HG03575 (cell line): ENCODE measurements around the gene LRPPRC.

Experiments used
- ATAC-seq: cut with Tn5 transposase; IDR thresholded peaks from one replicate; pipeline ENCODE4 v1.9.1; 2021; ENCODE audit not compliant: unreplicated experiment, insufficient number of reproducible peaks, low FRiP score; ENCODE audit errors: extremely low read depth

Gene LRPPRC

GRCh38 chr2:43985359-43985758 lies 10.4 kb downstream of the LRPPRC start:
- ATAC-seq = no peak

DNA sequence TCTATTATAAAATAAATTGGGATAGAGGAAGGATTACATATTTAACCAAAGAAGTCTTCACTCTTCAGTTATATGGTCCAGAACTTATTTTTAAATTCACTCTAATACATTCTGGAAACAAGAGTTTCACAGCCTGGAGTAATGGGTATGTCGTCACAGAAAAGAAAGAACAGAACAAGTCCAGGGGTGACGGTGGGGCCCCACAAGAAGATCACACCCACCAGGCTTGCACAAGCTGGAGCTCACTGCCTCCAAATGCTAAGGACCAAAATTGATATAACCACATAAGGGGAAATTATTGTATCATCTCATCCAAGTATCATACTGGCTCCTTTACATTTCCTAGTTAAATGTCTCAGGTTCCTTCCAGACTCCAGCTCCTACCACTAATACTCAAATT lies 11.3 kb downstream of the LRPPRC start:
- ATAC-seq = no peak

DNA sequence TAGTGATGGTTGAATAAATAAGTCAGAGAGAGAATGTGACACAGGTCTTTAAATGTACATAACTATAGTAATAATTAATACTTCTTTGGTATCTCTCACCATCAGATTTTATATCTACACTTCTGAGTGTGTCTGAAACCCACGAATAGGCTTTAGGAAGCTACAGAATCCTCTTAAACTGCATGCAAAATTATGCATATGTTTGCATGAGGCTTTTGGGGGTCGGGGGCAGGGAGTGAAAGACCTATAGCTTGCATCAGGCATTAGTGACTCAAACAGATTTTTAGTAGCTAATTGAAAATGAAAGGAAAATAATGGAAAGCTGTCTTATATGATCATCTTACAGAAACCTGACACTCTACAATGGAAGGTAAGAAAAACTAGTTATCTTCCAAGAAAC lies 14.9 kb downstream of the LRPPRC start:
- ATAC-seq = no peak

DNA sequence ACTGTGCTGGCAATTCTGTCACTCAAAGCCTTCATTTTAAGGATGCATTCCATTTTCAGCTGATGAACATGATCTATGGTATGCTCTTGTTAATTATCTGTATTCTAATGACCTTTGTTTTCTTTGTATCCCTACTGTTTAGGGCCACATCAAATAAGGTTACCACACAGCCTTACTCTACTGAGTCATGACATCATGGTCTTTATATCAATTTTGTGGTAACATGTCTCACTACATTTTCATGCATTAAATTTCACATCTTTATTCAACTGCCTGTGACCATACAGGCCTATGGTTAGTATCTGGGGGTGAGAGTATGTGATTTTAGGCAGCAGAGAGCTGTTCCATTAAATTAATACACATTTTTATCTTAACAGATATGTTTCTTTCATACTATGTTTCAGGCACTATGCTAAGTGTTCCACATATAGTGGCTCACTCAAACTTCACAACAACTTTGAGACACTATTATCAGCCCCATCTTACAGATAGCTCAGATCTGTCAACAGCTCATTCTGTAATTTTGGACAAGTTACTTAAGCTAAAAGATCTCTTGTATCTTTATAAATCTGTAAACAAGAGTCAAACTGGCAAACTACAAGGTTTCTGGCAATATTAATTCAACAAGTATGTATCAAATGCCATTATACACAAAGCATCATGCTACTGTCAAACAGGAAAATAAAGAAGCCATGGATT lies 18.0 kb downstream of the LRPPRC start:
- ATAC-seq = no peak

GRCh38 chr2:43960921-43961320 lies 34.9 kb downstream of the LRPPRC start:
- ATAC-seq = no peak

DNA sequence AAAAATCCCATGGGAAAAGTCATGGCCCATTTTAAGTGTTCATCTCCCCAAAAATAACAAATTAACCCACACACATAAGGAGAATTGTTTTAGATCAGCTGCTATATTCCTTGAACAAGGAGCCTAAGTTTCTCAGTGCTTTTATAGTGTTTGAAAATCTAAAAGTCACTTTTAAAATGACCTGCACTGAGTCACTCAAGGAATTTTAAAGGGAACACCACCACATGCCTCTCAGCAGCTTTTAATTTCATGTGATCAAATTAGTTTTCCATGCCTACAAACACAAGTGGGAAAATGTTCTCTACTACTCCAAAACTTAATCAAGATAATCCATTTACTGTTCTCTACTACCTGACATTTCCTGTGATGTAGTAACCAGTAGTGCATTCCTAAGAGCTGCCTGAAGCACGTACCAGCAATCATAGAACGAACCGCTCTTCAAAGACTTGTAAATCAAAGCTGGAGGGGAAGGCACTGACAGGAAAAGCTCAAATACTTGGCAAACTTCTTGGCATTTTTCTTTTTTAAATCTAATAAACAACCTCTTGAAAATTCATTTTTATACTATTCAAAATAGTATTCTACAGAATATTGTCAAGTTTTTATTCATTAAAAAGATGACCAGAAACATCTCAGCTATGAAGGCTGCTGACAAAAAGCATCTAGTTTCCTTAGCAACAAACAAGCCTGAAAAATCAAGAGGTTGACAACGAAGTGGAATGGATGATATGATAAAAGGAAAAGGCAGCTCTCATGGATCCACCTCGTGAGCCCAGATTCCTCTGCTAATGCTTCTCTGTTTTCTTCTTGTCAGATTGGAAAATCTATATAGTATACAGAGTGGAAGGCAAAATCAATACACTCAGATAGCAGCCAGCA lies 37.2 kb downstream of the LRPPRC start:
- ATAC-seq = no peak

- ATAC-seq = no peak
These were observed 45.3 kb downstream of the LRPPRC start for GRCh38 chr2:43950383-43951008.

- ATAC-seq = no peak
These were observed 47.4 kb downstream of the LRPPRC start for GRCh38 chr2:43948370-43948769.

DNA sequence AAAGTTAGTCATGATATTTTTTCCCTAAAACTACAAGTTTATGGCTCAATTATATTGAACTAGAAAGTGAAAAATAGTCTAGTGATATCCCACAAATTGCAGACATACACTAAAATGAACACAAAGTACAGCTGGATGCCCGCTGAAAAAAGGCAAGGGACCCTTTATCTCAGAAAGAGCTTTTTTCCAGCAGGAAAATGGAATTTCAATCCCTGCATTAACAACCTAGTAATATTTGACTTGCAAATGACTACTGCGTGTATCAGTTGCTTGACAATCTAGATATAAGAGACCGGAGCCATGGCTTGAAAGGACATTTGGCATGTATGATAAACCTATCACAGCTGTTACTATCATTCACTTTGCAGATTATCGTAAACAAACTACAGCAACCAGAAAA lies 49.1 kb downstream of the LRPPRC start:
- ATAC-seq = no peak

GRCh38 chr2:43945439-43945838 lies 50.4 kb downstream of the LRPPRC start:
- no peak for ATAC-seq

DNA sequence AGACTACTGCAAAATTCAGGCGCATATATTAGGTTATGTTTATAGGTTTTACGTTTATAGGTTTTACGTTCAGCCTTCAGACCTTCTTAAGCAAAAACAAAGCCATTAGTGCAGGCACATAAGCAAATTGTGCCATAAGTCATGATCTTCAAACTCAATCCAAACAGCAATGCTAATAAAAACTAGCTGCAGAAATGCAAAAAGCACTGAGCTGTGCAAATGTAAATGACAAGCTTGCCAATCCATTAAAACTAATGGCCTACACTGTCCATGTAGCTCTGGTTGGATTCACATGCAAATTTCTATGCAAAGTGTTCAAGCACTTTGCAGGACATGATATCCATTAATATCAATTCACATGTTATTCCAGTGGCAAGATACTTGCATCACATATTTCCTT lies 50.9 kb downstream of the LRPPRC start:
- no peak for ATAC-seq

DNA sequence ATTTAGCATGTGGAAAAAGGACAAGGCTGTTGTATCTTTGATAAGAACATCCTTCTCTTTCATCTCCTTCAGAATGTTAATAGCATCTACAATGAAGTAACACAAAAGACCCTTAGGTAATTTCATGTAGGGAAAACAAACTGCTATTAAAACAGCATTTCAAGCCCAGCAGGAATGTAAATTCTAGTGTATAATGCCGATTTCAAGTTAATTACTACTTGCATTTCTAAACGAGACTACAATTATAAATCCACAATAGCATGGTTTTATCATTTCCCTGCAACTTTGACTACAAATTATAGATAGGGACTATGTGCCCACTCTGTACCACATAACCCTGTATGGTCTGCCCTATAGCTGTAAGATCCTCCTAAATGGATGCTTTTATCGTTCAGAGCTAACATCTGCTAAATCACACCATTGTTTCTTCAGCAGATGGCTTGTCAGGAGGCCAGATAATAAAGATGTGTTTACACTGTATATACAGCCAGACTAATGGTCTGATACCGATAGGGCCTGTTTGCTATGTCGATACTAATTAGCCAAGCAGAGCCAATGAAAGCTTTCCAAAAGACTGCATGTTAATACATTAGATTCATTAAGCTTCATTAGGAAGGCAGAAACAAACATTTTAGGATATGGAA lies 51.9 kb downstream of the LRPPRC start:
- no peak for ATAC-seq

DNA sequence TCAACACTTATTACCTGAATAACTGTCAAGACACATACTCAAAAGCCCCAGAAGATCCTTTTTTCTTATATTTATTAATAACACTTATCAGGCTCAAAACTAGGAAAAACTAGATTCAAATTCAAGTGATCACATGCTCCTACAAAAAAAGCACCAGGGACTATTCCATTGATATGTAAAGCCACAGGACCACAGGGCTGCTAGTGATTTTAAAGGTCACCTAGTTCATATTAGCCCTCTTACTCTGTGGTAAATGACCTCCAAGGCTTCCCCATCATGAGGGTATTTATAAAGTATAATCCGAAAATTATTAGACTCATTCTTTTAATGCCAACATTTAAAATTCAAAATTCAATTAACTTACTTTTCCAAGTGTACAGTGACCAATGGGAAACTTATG lies 52.5 kb downstream of the LRPPRC start:
- ATAC-seq = no peak

DNA sequence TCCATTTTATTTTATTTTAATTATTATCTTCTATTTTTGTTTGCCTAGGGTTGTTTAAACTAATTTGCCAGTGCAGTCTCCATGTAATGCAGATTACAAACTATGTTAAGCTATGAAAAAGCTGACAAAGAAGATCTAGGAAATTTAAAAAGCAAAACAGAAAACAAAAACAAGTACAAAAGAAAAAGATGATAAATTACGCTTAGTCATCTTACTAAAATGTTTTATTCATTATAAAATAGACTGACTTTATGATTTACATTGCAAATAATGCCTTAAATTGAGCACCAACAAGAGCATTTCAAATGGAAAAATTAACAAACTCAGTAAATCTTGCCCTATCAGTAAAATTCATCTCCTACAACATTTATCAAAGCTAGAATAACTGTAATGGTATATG lies 52.9 kb downstream of the LRPPRC start:
- no peak for ATAC-seq

DNA sequence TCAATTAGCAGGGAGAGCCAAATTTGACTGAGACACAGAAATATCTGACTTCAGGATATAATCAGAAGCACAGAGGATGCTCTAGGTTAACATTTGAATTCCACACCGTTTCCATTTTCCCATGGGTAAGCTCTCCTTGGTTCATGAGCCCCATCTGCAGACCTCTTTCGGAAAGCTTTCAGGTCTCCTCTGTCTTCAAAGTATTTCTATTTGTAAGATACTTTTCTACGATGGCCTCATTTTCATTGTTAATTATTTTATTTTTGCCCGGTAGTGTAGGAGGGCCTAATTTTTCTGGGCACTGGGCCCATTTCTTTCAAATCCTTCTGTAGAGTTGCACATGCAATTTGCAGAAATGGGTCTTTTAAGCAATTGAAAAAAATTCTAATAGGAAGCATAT lies 53.8 kb downstream of the LRPPRC start:
- ATAC-seq = no peak

GRCh38 chr2:43941359-43941758 lies 54.4 kb downstream of the LRPPRC start:
- no peak for ATAC-seq

DNA sequence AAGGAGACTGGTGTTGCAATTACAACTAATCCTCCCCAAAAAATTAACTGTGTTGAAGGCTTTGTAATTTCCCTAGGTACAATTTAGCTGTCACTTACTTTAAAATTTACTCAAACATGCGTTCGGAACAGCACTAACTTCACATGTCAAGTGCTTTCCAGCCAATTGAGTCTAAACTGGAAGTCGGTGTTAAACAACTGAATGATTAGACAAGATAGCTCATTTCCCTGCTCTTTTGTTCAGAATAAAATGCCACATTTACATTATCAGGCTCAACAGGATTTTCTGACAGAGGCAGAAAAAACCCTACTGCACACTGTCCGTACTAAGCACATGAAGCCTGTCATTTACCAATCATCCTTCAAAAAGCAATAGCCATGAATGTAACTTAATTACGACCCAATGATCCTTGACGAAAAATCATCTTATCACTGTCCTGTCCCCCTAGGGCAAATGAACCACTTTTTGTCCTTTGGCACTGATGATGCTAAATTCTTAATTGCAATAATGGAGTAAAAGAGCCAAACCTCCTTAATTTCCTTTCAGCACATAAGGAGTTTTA lies 56.0 kb downstream of the LRPPRC start:
- no peak for ATAC-seq

GRCh38 chr2:43937269-43937820 lies 58.4 kb downstream of the LRPPRC start:
- no peak for ATAC-seq

DNA sequence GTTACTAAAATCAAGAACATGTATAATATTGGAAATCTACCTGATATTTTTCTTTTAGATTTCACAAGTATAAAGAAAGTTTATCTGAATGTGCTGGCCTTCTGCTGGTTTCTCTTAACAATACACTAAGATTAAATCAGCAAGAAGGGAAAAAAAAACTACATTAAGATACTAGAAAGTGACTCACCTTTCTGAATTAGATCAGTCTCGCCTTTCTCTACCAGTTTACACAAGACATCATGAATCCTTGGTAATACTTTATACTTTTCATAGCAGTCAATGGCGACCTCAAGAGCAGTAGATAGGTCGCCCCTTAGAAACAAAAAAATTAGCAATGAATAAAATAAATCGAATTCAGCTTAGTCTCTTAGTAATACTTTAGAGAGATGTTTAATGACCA lies 61.2 kb downstream of the LRPPRC start:
- no peak for ATAC-seq
